Inflammatory macrophage (primary cell): ENCODE measurements around the gene VPS9D1.

ENCODE experiments used
- DNase-seq, 2 donors: peaks; one replicate each; pipeline ENCODE4 v3.0.0-alpha.2; 2020 to 2022
- total RNA-seq, 18 experiments: gene quantifications; one replicate each; lab custom pipeline; 2026; ENCODE audit warnings: mixed read lengths in 6 of 18, inconsistent platforms in 2 of 18; lab: John Stamatoyannopoulos, UW

Gene VPS9D1, protein sequence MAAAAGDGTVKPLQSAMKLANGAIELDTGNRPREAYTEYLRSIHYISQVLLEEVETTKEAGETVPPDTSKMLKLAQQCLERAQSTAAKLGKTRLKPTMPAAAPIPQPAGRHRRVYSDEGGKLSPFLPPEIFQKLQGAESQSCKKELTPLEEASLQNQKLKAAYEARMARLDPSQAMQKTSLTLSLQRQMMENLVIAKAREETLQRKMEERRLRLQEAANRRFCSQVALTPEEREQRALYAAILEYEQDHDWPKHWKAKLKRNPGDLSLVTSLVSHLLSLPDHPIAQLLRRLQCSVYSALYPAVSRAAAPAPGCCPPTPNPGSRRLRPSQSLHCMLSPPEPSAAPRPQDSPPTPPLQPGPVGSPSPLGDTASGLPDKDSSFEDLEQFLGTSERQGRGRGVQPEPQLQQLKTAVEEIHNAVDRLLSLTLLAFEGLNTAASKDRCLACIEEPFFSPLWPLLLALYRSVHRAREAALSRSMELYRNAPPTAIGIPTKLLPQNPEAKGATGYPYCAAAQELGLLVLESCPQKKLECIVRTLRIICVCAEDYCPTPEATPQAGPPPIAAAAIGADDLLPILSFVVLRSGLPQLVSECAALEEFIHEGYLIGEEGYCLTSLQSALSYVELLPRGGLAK
- 19.0 to 36.9 (median 28.3) reads per million in 18 experiments for total RNA-seq

DNA sequence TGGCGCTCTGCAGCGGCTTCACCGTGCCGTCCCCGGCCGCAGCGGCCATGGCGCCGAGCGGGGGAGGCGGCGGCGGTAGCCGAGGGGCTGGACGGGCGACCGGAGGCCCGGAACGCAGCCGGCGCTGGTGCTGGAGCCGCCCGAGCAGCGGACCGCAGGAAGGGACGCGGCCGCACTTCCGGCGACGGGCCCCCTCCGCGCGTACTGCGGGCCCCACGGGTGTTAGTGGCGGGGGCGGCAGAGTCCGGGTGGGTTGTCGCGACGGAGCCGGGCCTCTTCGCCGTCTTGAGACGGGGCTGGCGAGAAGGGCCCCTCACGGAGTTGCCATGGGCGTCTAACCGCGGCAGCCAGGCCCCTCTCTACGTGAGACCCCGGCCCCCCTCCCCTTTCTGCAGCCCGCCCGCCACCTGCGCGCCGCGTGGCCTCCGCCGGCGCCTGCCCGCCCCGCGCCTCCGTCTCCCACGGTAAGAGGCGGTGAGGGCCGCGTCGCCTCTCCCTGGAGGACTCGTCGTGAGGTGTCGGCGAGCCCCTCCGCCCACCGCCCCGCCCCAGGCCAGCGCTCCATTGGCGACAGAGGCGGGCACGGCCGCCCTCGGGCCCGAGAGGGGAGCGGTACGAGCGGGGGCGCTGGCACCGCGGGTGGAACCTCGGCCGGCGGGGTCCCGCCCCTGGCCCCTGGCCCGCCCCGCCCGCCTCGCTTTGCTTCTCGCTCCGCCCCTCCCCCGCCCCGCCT is at the start of gene VPS9D1, which contains the start of gene ZNF276:
VPS9D1 (minus strand) TSS at position 86 of the 733 bp plus-strand sequence; CDS start at position 49, 37 bp downstream.
ZNF276 (plus strand) TSS at position 725 of the 733 bp plus-strand sequence. CDS start 104 bp downstream, outside the sequence.
- DNase-seq: peak; percentile 77 to 90

DNA sequence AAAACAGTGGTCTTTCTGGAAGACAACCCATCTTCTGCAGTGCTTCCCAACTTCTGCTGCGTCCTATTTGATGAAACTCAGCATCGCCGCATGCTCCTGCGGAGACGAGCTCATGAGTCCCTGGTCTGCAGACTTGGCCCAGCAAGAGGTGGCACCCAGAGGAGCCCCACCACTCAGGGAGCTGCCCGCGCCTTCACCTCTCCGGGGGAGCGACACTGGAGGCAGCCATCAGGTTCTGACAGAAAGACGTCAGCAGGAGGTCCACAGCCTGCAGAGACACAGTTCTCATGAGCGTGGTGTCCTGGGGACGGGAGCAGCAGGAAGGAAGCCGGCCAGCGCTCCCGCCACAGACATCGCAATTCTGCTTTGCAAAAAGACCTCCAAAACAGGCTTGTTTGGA is 49.7 kb upstream of the VPS9D1 start:
- DNase-seq: no peak

DNA sequence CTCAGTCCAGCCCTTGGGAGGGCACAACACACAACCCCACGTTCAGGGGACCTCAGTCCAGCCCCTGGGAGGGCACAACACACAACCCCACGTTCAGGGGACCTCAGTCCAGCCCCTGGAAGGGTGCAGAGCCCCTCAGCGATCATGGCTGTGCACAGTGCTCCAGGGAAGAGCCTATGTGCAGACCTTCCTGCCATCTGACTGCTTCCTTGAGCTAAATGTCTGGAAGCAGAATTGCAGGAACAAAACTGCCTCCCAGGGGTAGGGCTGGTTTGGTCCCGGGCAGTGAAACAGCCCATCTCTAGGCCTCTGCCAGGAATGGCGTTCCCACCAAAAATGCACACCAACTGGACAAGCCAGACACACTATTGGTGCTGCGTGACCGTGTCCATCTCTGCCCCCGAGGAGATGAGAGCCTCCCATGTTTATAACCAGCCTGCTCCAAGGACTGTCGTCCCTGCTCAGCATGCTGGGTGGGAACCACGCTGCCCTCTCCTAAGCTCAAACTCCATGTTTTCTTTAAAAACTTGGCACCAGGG is 44.7 kb upstream of the VPS9D1 start:
- no peak for DNase-seq

DNA sequence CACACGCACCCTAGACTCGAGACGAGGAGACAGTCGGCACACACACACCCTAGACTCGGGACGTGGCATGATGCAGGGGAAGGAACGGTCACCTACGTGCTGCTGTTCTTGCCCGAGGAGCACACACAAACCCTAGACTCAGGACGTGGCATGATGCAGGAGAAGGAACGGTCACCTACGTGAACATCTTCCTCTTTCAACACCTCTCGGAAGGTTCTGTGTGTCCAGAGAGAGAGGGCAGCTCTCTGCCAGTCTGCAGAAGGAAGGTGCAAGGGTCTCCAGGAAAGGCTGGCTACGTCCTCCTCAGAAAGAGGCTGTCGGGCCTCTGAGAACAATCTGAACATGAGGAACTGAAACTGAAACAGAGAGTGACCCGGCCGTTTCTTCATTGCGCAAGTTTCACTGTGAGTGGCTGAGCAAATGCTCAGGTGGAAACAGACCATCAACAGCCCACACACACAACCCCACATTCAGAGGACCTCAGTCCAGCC is 44.1 kb upstream of the VPS9D1 start:
- DNase-seq: peak; percentile 94 to 96

DNA sequence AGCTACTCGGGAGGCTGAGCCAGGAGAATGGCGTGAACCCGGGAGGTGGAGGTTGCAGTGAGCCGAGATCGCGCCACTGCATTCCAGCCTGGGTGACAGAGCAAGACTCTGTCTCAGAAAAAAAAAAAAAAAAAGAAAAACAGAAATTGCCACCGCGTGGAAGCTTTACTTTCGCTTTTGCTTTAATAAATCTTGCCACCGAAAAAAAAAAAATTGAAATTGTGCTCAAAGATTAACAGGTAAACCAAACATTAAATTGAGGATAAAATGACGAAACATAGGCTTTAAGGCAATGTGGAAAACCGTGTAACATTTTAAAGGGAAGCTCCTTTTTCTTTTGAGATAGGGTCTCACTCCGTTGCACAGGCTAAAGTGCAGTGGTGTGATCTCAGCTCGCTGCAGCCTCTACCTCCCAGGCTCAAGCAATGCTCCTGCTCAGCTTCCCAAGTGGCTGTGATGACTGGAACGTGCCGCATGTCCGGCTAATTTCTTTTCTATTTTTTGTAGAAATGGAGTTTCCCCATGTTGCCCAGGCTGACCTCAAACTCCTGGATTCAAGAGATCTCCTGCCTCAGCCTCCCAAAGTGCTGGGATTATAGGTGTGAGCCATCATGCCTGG is 40.7 kb upstream of the VPS9D1 start:
- peak in 1 of 2 donors; percentile 4 for DNase-seq

DNA sequence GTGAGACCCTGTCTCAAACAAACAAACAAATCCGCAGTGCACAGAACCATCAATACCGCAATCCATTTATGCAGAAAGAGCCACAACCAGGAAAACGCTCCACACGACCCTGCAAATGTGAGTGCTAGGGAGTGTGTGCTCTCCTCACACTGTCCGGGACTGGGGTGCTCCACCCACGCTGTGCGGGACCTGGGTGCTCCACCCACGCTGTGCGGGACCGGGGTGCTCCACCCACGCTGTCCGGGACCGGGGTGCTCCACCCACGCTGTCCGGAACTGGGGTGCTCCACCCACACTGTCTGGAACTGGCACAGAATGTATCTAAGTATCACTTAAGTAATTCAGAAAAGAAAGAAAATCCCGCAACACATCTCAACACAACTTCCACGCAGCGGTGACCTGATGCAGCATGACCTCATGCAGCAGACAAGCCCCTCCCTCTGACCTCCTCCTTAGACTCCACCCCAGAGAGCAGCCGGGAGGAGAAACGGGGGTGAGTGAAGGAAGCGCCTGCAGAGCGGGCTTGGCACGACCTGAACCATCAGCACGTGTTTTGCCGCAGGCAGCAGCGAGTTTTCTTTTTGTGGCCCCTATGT is 39.1 kb upstream of the VPS9D1 start:
- DNase-seq: peak; percentile 6 to 25

DNA sequence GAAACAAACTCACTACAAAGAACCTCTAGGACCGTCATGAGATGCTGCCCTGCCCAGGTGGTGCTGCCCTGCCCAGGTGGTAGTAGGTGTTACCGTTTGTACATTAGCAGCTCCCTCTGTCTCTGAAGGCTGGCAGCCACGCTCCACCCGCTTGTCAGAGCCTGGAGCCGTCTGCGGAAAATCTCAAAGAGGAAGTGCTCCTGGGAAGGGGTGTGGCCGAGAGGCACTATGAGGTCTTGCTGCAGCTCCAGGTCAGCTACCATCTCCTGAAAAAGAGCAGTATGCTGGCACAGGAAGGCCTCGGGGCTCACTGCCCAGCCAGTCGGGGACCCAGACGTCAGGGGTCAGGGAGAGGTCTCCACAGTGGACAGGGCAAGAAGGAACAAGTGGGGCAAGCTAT is 28.9 kb upstream of the VPS9D1 start:
- peak; percentile 75 to 84 for DNase-seq

DNA sequence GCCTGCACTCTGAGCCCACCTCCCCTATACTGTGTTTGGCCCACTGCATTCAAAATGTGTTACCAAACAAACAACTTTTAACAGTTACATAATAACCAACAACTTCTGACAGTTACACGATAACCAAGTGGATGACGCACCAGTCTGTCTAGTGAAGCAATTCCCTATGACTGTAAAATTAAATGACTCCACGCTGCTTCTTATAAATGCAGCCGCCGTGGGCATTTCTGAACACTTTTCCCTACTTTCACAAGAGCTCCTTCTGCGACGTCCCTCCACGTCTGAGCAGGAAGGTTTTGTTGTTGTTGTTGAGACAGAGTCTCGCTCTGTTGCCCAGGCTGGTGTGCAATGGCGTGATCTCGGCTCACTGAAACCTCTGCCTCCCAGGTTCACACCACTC is 28.2 kb upstream of the VPS9D1 start:
- peak; percentile 71 to 89 for DNase-seq

DNA sequence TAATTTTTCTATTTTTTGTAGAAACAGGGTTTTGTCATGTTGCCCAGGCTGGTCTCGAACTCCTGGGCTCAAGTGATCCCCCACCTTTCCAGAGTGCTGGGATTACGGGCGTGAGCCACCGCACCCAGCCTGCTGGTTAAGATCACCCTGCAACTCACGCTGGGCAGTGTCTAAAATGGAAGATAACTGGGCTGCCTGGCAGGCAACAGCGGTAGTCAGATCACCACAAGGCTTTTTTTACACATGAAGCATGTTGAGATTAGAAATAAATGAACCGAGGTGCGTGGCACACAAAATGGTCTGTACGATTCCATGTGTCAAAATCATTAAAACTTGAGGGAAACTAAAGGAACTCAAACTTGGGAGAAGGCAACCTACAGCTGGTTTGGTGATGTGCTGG is 27.4 kb upstream of the VPS9D1 start:
- no peak for DNase-seq

DNA sequence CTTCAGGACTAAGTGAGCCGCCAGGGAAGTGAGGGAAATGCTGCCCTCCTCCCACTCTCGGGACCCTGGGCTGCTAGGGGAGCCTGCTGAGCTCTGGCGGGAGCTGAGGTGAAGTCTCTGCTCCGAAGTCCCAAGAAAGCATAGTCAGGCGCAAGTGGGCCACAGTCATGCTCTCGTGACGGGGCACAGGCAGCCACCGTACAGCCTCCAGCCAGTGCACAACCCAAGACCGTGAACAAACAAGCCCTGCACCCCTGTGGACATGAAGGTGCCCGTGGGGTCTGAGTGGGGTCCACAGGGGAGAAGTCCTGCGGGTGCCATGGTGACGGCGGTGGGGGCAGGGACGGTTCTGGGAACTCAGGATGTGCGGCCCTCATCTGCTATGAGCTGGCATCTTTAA is 25.3 kb upstream of the VPS9D1 start:
- no peak for DNase-seq

DNA sequence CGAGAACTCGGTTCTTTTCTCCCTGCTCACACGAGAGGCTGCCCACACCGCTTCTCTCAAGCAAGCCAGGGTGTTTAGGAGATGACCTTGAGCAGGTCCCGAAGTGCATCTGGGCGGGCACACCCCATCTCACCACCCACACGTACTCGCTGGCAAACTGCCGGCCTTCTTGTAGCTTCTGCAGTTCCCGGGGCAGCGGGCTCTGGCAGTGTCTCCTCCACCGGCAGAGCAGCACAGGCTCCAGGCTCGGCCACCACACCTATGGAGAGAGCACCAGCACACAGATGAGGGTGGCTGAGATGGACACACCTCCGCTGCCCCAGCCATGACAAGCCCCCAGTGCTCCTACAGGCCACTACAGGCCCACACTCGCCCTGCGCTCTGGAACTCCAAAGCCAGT is 24.1 kb upstream of the VPS9D1 start:
- no peak for DNase-seq

DNA sequence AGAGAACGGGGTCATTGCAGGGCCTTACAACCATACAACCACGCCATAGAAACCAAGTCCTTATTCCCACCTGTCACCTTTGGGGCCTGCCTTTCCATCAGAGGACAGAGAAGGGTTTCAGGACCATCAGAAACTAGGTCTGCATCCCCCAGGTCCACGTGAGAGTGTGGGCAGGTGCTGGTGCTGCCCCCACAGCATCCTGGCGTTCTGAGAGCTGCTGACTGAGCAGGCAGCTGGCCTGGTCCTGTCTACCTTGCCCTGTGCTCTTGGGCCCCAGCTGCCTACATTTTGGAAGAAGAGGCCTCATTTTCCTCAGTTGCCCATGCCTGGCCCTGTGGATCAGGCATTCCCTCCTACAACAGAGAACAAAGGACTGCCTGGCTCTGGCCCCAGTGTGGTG is 22.2 kb upstream of the VPS9D1 start:
- no peak for DNase-seq

DNA sequence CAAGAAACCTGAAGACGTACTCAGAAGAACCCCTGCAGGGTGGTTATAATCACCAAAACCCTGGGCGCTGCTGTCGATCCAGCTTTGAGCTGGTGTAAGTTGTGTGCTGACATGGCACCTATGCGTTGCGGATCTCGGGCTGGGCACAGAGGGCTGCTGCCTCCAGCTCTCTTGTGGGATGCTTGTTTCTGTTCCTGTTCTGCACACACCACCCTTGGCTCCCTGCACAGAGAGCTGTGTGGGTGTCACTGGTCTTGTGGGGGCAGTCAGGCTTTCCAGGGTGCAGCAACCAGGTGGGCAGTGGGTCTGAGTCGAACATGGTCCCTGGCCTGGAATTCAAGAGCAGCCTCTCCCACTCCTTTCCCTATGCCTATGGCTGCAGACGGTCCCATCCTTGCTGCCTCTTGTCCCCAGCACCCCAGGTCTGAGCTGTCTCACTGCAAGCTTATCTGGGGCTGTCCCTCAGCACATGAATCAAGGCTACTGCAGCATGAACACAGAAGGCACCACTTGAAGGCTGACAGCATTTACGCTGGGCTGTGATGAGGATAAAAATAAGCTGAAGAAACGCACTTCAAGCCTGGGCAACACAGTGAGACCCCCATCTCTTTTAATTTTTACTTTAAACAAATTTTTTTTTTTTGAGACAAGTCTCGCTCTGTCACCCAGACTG is 20.8 kb upstream of the VPS9D1 start:
- DNase-seq: peak; percentile 9 to 72

DNA sequence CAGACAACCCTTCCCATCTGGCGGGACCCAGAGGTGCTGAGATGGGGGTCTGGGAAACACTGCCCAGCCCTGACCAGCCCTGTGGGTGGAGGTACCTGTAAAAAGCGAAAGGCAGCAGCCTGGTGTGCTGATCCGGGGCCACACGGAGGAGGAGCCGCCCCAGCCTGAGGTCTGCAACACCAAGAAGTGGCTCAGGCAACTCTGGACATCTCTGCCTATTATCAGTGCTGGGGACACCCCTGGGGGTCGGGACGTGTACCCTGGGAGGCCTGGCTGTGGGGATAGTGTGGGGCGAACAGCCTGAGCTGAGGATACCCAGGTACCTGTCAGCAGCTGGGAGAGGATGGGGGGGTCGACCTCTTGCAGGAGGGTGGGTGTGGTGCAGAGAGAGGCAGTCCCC is 18.7 kb upstream of the VPS9D1 start:
- DNase-seq: no peak

DNA sequence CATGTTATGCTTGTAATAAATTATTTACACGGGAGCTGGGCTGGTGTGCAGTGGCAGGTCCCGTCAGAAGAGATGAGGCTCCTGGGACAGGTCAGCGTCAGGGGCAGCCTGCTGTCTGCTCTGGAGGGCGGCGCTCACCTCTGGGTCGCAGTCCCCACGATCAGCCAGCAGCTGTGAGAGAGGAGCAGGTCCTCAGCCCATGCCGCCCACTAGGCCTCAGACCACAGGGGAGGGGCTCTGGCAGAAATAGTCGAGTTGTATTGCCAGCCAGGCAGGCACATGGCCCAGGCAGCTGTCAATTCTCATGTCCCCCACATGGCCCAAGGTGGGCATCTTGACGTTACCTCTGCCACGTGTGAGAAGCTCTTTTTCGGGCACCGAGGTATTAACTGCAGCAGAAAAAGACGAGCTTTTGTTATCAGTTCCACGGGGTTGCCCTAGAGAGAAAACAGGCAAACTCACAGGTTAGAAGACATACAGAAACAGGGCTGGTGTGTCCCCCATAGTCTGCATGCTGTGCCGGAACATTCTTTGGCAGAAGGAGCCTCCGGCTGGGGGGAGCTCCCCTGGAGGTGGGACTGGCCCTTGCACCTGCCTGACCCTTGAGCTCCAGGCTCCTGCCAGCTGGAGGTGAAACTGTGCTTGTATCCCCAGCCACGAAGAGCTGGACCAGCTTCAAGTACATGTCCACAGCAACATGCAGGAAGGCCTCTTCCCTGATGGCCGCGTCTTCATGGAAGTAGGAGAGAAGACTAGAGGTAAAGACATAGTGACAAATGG is 18.0 kb upstream of the VPS9D1 start:
- DNase-seq: no peak

DNA sequence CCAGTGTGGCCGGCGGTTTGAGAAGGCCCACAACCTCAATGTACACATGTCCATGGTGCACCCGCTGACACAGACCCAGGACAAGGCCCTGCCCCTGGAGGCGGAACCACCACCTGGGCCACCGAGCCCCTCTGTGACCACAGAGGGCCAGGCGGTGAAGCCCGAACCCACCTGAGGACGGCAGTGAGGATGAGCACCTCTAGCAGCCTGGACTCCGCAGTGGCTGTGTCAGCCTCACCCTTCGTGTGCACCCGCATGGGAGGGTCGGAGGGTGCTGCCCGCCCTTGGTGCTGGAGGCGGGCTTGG is 17.3 kb upstream of the VPS9D1 start:
- DNase-seq: no peak

DNA sequence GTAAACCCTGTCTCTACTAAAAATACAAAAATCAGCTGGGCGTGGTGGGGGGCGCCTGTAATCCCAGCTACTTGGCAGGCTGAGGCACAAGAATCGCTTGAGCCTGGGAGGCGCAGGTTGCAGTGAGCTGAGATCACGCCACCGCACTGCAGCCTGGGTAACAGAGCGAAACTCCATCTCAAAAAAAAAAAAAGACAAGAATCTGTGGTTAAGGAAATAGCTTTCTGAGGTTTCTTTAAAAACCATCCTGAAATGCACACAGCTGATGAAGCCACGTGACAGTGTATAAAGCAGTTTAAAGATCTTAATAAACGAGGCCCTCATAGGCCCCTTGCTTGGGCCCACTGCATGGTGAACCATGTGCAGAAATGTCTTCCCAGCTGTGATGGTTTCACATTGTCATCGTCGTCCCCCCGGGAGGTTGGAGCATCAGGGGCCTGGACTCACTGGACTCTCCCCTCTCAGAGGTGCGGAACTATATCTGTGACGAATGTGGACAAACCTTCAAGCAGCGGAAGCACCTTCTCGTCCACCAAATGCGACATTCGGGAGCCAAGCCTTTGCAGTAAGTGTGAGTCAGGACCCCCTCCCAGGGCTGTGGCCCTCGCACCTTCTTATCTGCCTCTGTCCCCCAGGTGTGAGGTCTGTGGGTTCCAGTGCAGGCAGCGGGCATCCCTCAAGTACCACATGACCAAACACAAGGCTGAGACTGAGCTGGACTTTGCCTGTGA is 16.8 kb upstream of the VPS9D1 start:
- DNase-seq: no peak

DNA sequence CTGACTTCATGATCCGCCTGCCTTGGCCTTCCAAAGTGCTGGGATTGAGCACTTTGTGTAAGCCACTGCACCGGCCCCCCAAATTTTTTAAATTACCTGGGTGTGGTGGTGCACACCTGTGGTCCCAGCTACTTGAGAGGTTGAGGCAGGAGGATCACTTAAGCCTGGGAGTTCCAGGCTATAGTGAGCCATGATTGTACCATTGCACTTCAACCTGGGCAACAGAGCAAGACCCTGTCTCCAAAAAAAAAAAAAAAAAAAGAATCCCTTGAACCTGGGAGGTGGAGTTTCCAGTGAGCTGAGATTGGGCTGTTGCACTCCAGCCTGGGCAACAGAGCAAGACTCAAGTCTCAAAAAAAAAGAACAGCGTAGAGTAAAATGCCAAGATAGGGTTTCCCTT is 15.9 kb upstream of the VPS9D1 start:
- DNase-seq: no peak

DNA sequence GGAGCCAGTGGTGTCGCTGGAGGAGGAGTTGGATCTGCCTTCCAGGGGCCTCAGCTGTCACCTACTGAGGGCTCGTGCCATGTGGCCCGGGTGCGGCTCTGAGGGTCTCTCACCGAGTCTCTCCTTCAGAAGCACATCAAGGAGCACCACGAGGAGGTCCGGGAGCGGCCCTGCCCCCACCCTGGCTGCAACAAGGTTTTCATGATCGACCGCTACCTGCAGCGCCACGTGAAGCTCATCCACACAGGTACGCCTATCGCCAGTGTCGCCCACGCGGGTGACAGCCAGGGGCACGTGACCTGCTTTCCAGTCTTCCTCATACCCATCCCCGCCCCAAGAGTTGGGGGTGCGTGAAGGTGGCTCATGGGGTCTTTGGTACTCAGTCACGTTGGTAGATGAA is 13.1 kb upstream of the VPS9D1 start:
- no peak for DNase-seq

DNA sequence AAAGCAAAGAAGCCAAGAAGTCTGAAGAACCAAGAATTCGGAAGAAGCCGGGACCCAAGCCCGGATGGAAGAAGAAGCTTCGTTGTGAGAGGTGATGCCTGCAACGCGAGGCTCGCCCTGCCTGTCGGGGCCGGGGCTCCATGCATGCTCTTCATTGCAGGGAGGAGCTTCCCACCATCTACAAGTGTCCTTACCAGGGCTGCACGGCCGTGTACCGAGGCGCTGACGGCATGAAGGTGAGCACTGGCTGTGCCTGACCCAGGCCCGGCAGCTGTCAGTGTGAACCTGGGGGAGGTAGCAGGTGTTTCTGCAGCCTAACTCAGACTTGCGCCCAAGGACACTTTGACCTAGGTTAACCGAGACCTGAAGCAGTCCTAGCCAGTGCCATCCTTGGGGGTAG is 12.6 kb upstream of the VPS9D1 start:
- no peak for DNase-seq
